GM21381 (cell line): ENCODE data around the gene TMEM183A.

ENCODE experiments used
- ATAC-seq: cut with Tn5 transposase; IDR thresholded peaks from one replicate; pipeline ENCODE4 v1.9.1; 2021; ENCODE audit warnings: mild to moderate bottlenecking, moderate library complexity; ENCODE audit not compliant: unreplicated experiment

TMEM183A gene

DNA sequence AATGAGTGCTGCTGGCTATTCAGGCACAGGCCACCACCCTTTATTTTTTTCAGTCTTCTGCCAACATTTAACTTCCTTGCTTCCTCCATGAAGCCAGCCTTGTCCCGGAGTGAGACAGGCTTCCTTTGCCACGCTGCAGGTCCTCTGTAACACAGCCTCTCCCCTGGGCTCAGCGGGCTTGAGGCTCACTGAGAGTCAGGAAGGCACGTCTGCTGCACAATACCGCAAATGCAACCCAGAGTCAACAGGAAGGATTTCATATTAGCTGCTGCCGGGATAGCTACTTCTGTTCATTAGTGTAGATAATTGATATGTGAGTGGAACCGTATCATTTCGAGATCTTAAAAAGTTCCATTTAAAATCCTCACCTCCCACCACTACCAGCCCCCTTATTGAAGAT lies 56.1 kb downstream of the TMEM183A start:
- ATAC-seq, result no peak

DNA sequence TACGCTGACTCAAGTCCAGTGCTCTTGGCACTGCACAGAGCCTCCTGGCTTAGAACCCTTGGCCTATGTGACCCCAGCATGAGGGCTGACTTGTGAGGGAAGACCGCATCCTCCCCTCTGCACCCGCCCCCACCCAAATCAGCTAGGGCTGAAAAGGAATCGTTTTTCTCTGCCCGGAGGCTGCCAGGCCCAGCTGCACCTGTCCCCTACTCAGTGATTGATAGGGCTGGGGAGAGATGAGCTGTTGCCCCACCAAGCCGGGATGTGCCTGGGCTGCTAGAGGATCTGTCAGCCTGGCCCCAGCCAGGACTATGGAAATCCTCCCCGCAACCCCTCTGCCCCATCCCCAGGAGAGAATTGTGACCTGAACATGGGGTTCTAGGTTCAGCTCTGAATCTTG lies 58.0 kb downstream of the TMEM183A start:
- no peak for ATAC-seq

GRCh38 chr1:203065986-203066385 lies 58.8 kb downstream of the TMEM183A start:
- no peak for ATAC-seq

GRCh38 chr1:203066965-203067364 lies 59.8 kb downstream of the TMEM183A start:
- no peak for ATAC-seq

- no peak for ATAC-seq
Measured at GRCh38 chr1:203069030-203069747, 62.0 kb downstream of the TMEM183A start.

- ATAC-seq, result no peak
Measured at GRCh38 chr1:203072002-203072602, 64.9 kb downstream of the TMEM183A start.

DNA sequence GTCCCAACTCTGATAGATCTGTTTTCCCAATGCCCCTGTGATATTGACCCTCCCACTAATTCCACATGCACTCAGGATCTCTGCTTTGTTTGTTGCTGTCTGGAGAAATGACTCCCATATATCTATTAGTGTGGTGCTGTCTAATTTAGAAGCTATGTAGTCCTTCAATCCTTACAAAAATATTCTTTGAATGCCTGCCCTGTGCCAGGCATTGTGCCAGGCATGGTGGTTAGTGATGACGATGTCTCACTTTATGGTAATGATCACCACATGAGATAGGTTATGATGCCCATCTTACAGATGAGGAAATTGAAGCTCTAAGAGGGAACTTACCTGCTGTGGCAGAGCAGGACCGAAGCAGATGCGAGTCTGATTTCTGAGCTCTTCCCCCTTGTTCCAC lies 65.7 kb downstream of the TMEM183A start:
- ATAC-seq, result no peak

- ATAC-seq, result no peak
Measured at GRCh38 chr1:203073469-203073868, 66.3 kb downstream of the TMEM183A start.
